Measurements from ENCODE around the gene FAM180A.

FAM180A gene

GRCh38 chr7:135711139-135711469 is 37.5 kb downstream of the FAM180A start:
- Histone ChIP-seq H3K18ac (ENCODE audit: low read length) (peak overlapping the region; percentile 13), H2BK120ac (ENCODE audit: insufficient read depth, low read length, poor library complexity) (peak overlapping the region; percentile 89), H3K4ac (ENCODE audit: low read depth, low read length) (peak overlapping the region; percentile 28), H3K4me3 (ENCODE audit: low read depth, low read length) (no peak overlapping the region), H4K8ac (ENCODE audit: low read depth, low read length) (peak overlapping the region; percentile 76), H2BK5ac (ENCODE audit: low read depth, low read length, poor library complexity) (peak overlapping the region; percentile 10), H3K4me2 (ENCODE audit: low read length) (no peak overlapping the region), H3K4me1 (ENCODE audit: control insufficient read depth in 1 of 2, insufficient read depth in 2 of 2, low read length in 2 of 2) (peaks cover 29 to 62% of the 10 kb centered on the region in 2 experiments), H4K91ac (ENCODE audit: low read depth, low read length) (peak overlapping the region; percentile 80), H2AFZ (ENCODE audit: insufficient read depth, low read length, poor library complexity) (peak overlapping the region; percentile 8), H3K79me1 (ENCODE audit: low read length) (peaks cover 53% of the 10 kb centered on the region), H3K9ac (ENCODE audit: low read length) (no peak overlapping the region), H3K23ac (ENCODE audit: low read length) (no peak overlapping the region), H2AK5ac (ENCODE audit: low read length) (peak overlapping the region; percentile 82), H3K14ac (ENCODE audit: low read length) (peak overlapping the region; percentile 23), H3K27ac (ENCODE audit: low read depth, low read length) (peak overlapping the region; percentile 37), H3K36me3 (ENCODE audit: control insufficient read depth in 1 of 2, insufficient read depth in 2 of 2, low read length in 2 of 2) (peaks cover under 1 to 4% of the 10 kb centered on the region in 2 experiments), H2BK12ac (ENCODE audit: low read length) (peak overlapping the region; percentile 58), H3K9me3 (ENCODE audit: insufficient read depth, low read depth, low read length) (peaks cover 1% of the 10 kb centered on the region), H3K27me3 (ENCODE audit: insufficient read depth, low read length) (no peaks in the 10 kb centered on the region), H4K12ac (ENCODE audit: low read depth, low read length) (no peak overlapping the region), H3K79me2 (ENCODE audit: control insufficient read depth, insufficient read depth, low read length, poor library complexity) (peaks cover 15% of the 10 kb centered on the region)
- no CpG with 5 or more reads among the region's 8 CpGs for WGBS (ENCODE audit: extremely low coverage, insufficient coverage, insufficient read length)
- no peak for DNase-seq

GRCh38 chr7:135710417-135711138 is 38.0 kb downstream of the FAM180A start:
- no peak overlapping the region for H3K4ac ChIP-seq (ENCODE audit: low read depth, low read length)
- H3K9ac ChIP-seq (ENCODE audit: low read length), result no peak overlapping the region
- peak overlapping the region; percentile 23 for H3K14ac ChIP-seq (ENCODE audit: low read length)

GRCh38 chr7:135709508-135709907 is 39.1 kb downstream of the FAM180A start:
- Histone ChIP-seq H3K9me3 (ENCODE audit: insufficient read depth, low read depth, low read length) (peaks cover 2% of the 10 kb centered on the region), H3K14ac (ENCODE audit: low read length) (no peak overlapping the region), H4K8ac (ENCODE audit: low read depth, low read length) (no peak overlapping the region), H3K79me1 (ENCODE audit: low read length) (peaks cover 49% of the 10 kb centered on the region), H2BK12ac (ENCODE audit: low read length) (peak overlapping the region; percentile 81), H2AFZ (ENCODE audit: insufficient read depth, low read length, poor library complexity) (no peak overlapping the region), H2BK5ac (ENCODE audit: low read depth, low read length, poor library complexity) (no peak overlapping the region), H4K91ac (ENCODE audit: low read depth, low read length) (no peak overlapping the region), H2BK120ac (ENCODE audit: insufficient read depth, low read length, poor library complexity) (peak overlapping the region; percentile 37), H3K27ac (ENCODE audit: low read depth, low read length) (no peak overlapping the region), H4K12ac (ENCODE audit: low read depth, low read length) (no peak overlapping the region), H3K23ac (ENCODE audit: low read length) (no peak overlapping the region), H3K4me3 (ENCODE audit: low read depth, low read length) (no peak overlapping the region), H3K18ac (ENCODE audit: low read length) (no peak overlapping the region), H3K9ac (ENCODE audit: low read length) (no peak overlapping the region), H3K79me2 (ENCODE audit: control insufficient read depth, insufficient read depth, low read length, poor library complexity) (peaks cover 16% of the 10 kb centered on the region), H3K4me1 (ENCODE audit: control insufficient read depth in 1 of 2, insufficient read depth in 2 of 2, low read length in 2 of 2) (peaks cover 31 to 58% of the 10 kb centered on the region in 2 experiments), H3K4ac (ENCODE audit: low read depth, low read length) (no peak overlapping the region), H3K4me2 (ENCODE audit: low read length) (no peak overlapping the region), H2AK5ac (ENCODE audit: low read length) (no peak overlapping the region), H3K27me3 (ENCODE audit: insufficient read depth, low read length) (no peaks in the 10 kb centered on the region), H3K36me3 (ENCODE audit: control insufficient read depth in 1 of 2, insufficient read depth in 2 of 2, low read length in 2 of 2) (peaks cover 3 to 4% of the 10 kb centered on the region in 2 experiments)
- no peak for DNase-seq
- WGBS (ENCODE audit: extremely low coverage, insufficient coverage, insufficient read length), result no CpG with 5 or more reads among the region's 3 CpGs

More at GRCh38 chr7:135710417-135711138, 38.0 kb downstream of the FAM180A start:
- H3K36me3 ChIP-seq (ENCODE audit: control insufficient read depth in 1 of 2, insufficient read depth in 2 of 2, low read length in 2 of 2), result peaks cover 3 to 4% of the 10 kb centered on the region in 2 experiments
- peak overlapping the region; percentile 80 for H4K91ac ChIP-seq (ENCODE audit: low read depth, low read length)
- H3K27me3 ChIP-seq (ENCODE audit: insufficient read depth, low read length), result no peaks in the 10 kb centered on the region
- peaks cover 53% of the 10 kb centered on the region for H3K79me1 ChIP-seq (ENCODE audit: low read length)
- H3K27ac ChIP-seq (ENCODE audit: low read depth, low read length), result peak overlapping the region; percentile 37
- peak overlapping the region; percentile 89 for H2BK120ac ChIP-seq (ENCODE audit: insufficient read depth, low read length, poor library complexity)
- peak overlapping the region; percentile 76 for H4K8ac ChIP-seq (ENCODE audit: low read depth, low read length)
- H4K12ac ChIP-seq (ENCODE audit: low read depth, low read length), result peak overlapping the region; percentile 33
- H3K4me1 ChIP-seq (ENCODE audit: control insufficient read depth in 1 of 2, insufficient read depth in 2 of 2, low read length in 2 of 2), result peaks cover 29 to 62% of the 10 kb centered on the region in 2 experiments
- peak overlapping the region; percentile 82 for H2AK5ac ChIP-seq (ENCODE audit: low read length)
- H3K18ac ChIP-seq (ENCODE audit: low read length), result peak overlapping the region; percentile 13
- H2BK12ac ChIP-seq (ENCODE audit: low read length), result peak overlapping the region; percentile 58
- H3K4me2 ChIP-seq (ENCODE audit: low read length), result no peak overlapping the region
- H2AFZ ChIP-seq (ENCODE audit: insufficient read depth, low read length, poor library complexity), result peak overlapping the region; percentile 8
- peaks cover 16% of the 10 kb centered on the region for H3K79me2 ChIP-seq (ENCODE audit: control insufficient read depth, insufficient read depth, low read length, poor library complexity)
- peak in 1 of 2 donors; percentile 50 for DNase-seq
- H3K4me3 ChIP-seq (ENCODE audit: low read depth, low read length), result no peak overlapping the region
- no CpG with 5 or more reads among the region's 11 CpGs for WGBS (ENCODE audit: extremely low coverage, insufficient coverage, insufficient read length)
- peak overlapping the region; percentile 24 for H2BK5ac ChIP-seq (ENCODE audit: low read depth, low read length, poor library complexity)
- H3K9me3 ChIP-seq (ENCODE audit: insufficient read depth, low read depth, low read length), result peaks cover 2% of the 10 kb centered on the region
- no peak overlapping the region for H3K23ac ChIP-seq (ENCODE audit: low read length)

- H3K14ac ChIP-seq (ENCODE audit: low read length), result peak overlapping the region; percentile 85
- peak overlapping the region; percentile 61 for H2AFZ ChIP-seq (ENCODE audit: insufficient read depth, low read length, poor library complexity)
- H3K4me3 ChIP-seq (ENCODE audit: low read depth, low read length), result no peak overlapping the region
- H4K12ac ChIP-seq (ENCODE audit: low read depth, low read length), result peak overlapping the region; percentile 28
- WGBS (ENCODE audit: extremely low coverage, insufficient coverage, insufficient read length), result no CpG with 5 or more reads among the region's 14 CpGs
- H2BK5ac ChIP-seq (ENCODE audit: low read depth, low read length, poor library complexity), result peak overlapping the region; percentile 87
- H3K9me3 ChIP-seq (ENCODE audit: insufficient read depth, low read depth, low read length), result peaks cover 4% of the 10 kb centered on the region
- no peaks in the 10 kb centered on the region for H3K27me3 ChIP-seq (ENCODE audit: insufficient read depth, low read length)
- peak overlapping the region; percentile 96 for H4K91ac ChIP-seq (ENCODE audit: low read depth, low read length)
- H4K8ac ChIP-seq (ENCODE audit: low read depth, low read length), result peak overlapping the region; percentile 68
- DNase-seq, result peak; percentile 65 to 78
- H3K36me3 ChIP-seq (ENCODE audit: control insufficient read depth in 1 of 2, insufficient read depth in 2 of 2, low read length in 2 of 2), result peaks cover 6 to 8% of the 10 kb centered on the region in 2 experiments
- H3K4me1 ChIP-seq (ENCODE audit: control insufficient read depth in 1 of 2, insufficient read depth in 2 of 2, low read length in 2 of 2), result peaks cover 23 to 45% of the 10 kb centered on the region in 2 experiments
- H3K79me1 ChIP-seq (ENCODE audit: low read length), result peaks cover 47% of the 10 kb centered on the region
- H3K23ac ChIP-seq (ENCODE audit: low read length), result no peak overlapping the region
- peaks cover 11% of the 10 kb centered on the region for H3K79me2 ChIP-seq (ENCODE audit: control insufficient read depth, insufficient read depth, low read length, poor library complexity)
- peak overlapping the region; percentile 50 for H3K27ac ChIP-seq (ENCODE audit: low read depth, low read length)
- H2BK12ac ChIP-seq (ENCODE audit: low read length), result peak overlapping the region; percentile 98
- no peak overlapping the region for H3K4me2 ChIP-seq (ENCODE audit: low read length)
- H2BK120ac ChIP-seq (ENCODE audit: insufficient read depth, low read length, poor library complexity), result peak overlapping the region; percentile 98
- H2AK5ac ChIP-seq (ENCODE audit: low read length), result peak overlapping the region; percentile 98
- H3K4ac ChIP-seq (ENCODE audit: low read depth, low read length), result peak overlapping the region; percentile 66
- no peak overlapping the region for H3K9ac ChIP-seq (ENCODE audit: low read length)
- peak overlapping the region; percentile 78 for H3K18ac ChIP-seq (ENCODE audit: low read length)
Measured at GRCh38 chr7:135708041-135708440, 40.6 kb downstream of the FAM180A start.
